AG09319 (cell line): Measurements from ENCODE around the gene FAXC.

ENCODE experiments used
- DNase-seq: peaks from one replicate; pipeline ENCODE4 v3.0.0-alpha.2; 2010; ENCODE audit warnings: low read depth; ENCODE audit errors: extremely low read depth
- TF ChIP-seq, protein P1 (sequence below): IDR thresholded peaks from 2 replicates; pipeline ENCODE4 v1.5.1; 2011; ENCODE audit warnings: low read depth, mild to moderate bottlenecking, inconsistent platforms, low read length, moderate library complexity

FAXC gene

DNA sequence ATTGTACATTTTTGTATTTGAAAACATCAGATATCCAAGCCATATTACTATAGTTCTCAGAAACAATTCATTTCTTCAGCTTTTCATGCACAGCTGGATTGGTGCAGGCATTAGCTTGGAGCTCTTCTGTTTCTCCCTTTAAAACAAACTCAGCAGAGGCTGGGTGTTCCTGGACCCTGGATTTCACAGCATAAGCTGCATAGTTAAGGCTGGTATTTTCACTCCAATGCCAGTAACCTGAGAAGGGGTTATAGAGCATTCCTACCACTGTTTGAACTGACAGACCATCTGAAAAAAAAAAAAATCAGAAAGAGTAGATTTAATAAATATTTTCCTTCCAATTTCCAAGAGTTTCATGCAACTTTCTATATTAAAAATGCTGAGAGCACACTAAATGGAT is 20.1 kb upstream of the FAXC start:
- DNase-seq = no peak
- TF ChIP-seq, protein P1, sequence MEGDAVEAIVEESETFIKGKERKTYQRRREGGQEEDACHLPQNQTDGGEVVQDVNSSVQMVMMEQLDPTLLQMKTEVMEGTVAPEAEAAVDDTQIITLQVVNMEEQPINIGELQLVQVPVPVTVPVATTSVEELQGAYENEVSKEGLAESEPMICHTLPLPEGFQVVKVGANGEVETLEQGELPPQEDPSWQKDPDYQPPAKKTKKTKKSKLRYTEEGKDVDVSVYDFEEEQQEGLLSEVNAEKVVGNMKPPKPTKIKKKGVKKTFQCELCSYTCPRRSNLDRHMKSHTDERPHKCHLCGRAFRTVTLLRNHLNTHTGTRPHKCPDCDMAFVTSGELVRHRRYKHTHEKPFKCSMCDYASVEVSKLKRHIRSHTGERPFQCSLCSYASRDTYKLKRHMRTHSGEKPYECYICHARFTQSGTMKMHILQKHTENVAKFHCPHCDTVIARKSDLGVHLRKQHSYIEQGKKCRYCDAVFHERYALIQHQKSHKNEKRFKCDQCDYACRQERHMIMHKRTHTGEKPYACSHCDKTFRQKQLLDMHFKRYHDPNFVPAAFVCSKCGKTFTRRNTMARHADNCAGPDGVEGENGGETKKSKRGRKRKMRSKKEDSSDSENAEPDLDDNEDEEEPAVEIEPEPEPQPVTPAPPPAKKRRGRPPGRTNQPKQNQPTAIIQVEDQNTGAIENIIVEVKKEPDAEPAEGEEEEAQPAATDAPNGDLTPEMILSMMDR = no peak

DNA sequence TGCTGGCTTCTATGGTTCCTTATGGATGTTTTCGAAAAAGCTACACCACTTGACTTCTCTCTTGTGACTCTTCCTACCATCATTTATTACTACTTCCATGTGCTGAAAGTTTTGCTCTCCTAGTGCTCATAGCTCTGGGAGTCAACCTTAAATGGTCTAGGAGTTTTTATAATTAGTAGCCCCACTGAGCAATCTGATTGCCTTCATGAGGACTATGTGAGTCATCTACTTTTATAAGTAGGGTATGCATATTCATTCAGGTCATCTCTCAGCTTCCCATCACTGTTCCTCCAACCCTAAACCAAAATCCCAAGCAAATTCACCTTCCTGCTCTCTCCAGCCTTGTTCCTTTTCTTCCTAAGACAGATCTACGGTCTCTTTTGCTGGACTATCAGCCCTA is 17.4 kb upstream of the FAXC start:
- TF ChIP-seq, protein P1 = no peak
- DNase-seq = no peak

DNA sequence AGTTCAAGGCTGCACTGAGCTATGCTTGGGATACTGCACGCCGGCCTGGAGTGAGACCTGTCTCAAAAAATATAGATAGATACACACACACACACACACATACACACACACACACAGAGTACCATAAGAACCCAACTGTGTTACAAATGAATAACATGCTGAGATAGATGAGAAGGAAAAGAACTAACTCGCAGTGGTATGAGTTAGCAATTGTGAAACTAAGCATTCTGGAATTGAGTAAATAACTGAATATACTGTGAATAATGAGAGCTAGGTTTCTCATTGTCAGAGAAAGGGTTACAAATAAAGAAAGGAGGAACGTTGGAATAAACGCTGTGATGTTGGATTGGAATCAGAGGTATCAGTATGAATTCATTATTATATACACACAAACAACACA is 14.6 kb upstream of the FAXC start:
- DNase-seq = no peak
- TF ChIP-seq, protein P1 = no peak

DNA sequence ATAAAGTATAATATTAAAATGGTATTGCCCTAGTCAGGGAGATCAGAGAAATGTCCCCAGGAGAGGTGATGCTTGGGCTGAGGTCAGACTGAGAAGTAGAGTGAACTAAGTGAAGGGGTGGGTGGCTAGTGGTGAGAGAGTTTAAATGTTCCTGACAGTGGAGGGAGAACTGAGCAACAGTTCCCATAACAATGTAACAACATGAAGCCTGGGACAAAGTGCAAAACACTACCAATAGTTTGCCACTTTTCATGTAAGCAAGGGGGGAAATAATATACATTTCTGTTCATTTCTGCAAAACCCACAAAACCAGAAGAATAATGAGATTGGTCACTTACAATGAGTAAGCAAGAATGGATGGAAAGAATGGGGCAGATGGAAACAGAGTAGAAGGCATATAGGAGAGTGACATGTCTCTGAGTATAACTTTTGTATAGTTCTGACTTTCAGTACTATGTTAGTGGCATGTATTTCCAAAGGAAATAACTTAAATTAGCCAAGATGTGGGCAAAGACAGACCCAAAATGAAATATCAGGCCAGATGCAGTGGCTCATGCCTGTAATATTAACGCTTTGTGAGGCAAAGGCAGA is 13.3 kb upstream of the FAXC start:
- DNase-seq = no peak
- TF ChIP-seq, protein P1 = no peak

DNA sequence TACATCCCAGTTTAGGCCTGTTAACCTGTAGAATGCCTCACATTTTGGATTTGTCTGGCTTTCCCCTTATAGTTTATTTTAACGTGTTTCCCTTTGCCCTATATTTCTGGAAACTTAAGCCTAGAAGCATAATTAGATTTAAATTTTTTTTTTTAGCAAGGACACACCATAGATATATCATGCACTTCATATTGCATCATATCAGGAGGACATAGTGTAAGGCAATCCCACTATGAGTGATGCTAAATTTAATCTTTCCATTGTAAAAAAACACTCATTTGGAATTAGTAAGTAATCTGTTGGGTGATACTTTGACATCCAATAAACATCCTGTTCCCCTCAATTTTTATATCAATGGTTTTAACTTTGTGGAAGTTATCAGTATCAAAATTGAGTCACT is 10.3 kb upstream of the FAXC start:
- no peak for DNase-seq
- TF ChIP-seq, protein P1 = no peak

DNA sequence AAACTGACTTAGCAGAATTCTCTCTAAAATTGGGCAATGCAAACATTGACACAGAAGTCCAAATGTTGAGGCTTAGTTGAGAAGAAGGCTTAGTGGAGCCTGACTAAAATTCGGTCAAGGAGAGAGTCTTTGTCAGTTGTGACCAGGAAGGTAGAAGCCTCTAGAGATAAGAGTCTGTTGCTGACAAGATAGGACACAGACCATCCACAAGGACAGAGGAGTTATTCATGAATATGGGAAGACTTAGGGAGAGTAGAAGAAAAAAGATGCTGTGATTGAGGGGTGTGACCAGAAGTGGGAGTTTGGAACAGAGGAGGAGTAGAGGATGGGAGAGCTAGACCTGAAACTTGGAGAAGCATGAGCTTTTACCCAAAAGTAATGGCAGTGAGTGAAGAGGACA is 7.2 kb upstream of the FAXC start:
- TF ChIP-seq, protein P1 = no peak
- DNase-seq = no peak

DNA sequence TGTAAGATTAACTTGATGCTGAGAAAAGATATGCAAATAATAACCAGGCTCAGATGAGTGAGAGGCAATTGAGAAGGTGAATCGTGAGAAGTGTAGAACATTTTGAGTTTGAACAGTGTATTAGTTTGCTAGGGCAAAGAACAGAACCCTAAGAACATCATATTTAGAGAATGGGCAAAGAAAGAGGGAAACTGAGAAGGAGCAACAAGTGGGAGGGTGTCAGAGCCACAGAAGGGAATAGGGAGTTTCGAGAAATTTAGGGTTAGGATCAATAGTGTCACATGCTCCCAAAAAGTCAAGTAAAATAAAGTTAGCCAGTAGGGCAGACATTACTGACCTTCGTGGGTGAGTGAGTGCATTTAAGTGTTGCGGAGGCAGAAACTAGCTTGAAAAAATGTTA is 5.5 kb upstream of the FAXC start:
- no peak for DNase-seq
- TF ChIP-seq, protein P1 = no peak
